Islet precursor cell (in vitro differentiated cells): ENCODE results near the gene BRCC3.
"Not testable (repeated sequence)": the region's sequence is repeated elsewhere in the genome, so short reads cannot be mapped to it uniquely, and the experiment has no call there.

Experiments used
- DNase-seq: peaks from one replicate; pipeline ENCODE4 v3.0.0-alpha.2; 2018

Gene BRCC3

GRCh38 chrX:155148166-155148565, 76.9 kb downstream of the BRCC3 start:
- not testable (repeated sequence) for DNase-seq

GRCh38 chrX:155148724-155149537, 77.6 kb downstream of the BRCC3 start:
- DNase-seq: no peak

GRCh38 chrX:155169881-155170280, 98.6 kb downstream of the BRCC3 start:
- no peak for DNase-seq
